Dedifferentiated amniotic fluid mesenchymal stem cell (primary cell): ENCODE data around the gene CALML3.

Experiments
- DNase-seq: peaks from one replicate; pipeline ENCODE4 v3.0.0-alpha.2; 2016; ENCODE audit errors: extremely low spot score

The CALML3 gene

DNA sequence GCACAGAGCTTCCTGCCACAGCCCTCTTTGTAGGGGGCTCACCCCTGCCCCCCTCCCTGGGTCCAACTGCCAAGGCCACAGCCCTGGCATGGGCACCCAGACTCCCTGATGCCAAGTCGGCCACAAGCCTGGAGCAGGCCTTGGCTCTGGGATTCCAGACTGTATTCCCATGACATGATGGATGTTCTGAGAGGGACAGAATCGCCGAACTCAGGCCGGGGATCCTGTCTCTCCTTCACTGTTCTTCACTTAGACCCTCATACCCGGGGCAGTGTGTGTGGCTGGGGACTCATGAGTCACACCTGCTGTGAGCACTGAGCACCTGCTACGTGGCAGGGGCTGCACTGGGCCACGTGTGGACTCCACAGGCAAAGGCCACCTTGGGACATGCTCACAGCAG, 33.3 kb upstream of the CALML3 start:
- DNase-seq = no peak

DNA sequence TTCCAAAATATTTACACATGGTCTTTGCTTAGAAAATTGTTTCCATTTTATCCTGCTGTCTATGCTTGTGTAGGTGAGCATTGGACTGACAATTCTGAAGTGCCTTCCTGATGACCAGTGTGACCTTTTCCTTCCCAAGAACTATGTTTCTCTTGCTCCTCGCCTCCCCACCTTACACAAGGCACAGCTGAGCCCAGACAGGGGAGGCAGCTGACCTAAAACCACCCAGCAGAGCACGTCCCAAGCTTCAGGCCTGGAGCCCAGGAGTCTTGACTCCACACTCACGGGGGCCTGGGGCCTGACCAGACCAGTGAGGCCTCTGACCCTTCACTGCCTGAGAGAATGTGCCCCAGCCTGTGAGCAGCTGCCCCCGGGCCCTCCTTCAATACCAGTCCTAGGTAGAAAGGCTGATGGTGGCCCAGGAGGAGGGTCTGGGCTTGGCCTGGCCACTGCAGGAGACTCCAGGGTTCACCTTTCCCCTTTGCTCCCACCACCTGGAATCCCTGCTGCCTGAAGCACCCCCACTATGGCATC, 32.4 kb upstream of the CALML3 start:
- no peak for DNase-seq

DNA sequence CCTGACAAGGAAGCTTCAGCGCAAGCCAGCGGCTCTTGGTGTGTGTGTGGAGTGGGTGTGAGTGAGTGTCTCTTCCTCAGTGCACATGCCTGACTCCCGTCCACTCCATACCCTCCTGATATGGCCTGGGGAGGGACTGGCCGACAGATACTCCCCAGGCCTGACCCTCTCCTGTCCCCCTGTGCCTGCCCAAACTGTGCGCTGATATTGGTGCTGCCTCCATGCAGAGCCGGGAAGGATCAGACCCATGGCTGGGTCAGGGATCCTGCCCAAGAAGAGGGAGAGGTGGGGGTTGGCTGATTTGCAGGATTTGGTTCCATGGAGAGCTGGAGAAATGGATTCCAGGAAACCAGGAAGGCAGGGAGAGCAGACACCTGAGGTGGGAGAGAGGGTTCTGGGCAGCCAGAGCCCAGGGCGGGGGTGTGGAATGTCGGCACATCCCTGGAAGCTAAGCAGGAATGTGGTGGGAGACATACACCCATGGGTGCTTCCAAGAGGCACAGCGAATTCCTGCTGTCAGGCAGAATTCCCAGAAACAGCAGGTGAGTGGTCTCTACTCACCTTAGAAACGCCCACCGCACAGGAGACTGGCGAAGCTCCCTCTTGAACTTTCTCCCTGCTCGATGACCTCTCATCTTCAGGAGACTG, 31.7 kb upstream of the CALML3 start:
- no peak for DNase-seq

DNA sequence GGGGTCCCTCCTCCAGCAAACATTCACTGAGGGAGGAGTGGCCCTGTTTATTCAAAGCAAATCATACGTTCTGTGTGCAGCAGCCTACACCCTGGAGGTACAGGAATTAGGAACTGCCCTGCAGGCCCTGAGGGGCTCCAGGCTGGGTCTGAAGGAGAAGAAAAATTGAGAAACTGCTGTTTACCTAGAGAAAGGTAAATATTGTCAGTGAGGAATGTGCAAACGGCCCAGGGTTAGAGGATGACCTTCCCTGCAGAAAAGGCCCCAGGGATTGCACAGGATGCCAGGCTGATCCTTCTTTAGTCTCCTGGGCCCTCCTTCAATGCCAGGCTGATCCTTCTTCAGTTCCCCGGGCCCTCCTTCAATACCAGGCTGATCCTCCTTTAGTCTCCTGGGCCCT, 31.1 kb upstream of the CALML3 start:
- DNase-seq = no peak

DNA sequence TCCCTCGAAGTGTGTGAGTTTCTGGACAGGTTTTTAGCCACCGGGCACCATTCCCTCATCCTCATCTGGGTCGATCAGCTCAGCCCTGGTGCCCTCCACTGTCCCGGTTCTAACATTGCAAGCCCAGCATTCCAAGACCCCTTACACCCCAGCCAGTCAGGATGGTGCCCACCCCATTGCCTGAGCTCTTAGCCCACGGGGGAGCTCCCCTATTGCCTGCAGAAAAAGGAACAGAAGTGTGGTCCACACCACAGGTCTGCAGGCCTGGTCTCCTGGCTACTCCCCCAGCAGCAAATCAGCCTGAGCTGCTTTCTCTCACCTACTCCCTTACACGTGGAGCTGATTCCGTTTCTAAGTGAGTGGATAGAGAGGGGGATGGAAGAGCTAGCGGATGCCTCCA, 30.1 kb upstream of the CALML3 start:
- DNase-seq = no peak

DNA sequence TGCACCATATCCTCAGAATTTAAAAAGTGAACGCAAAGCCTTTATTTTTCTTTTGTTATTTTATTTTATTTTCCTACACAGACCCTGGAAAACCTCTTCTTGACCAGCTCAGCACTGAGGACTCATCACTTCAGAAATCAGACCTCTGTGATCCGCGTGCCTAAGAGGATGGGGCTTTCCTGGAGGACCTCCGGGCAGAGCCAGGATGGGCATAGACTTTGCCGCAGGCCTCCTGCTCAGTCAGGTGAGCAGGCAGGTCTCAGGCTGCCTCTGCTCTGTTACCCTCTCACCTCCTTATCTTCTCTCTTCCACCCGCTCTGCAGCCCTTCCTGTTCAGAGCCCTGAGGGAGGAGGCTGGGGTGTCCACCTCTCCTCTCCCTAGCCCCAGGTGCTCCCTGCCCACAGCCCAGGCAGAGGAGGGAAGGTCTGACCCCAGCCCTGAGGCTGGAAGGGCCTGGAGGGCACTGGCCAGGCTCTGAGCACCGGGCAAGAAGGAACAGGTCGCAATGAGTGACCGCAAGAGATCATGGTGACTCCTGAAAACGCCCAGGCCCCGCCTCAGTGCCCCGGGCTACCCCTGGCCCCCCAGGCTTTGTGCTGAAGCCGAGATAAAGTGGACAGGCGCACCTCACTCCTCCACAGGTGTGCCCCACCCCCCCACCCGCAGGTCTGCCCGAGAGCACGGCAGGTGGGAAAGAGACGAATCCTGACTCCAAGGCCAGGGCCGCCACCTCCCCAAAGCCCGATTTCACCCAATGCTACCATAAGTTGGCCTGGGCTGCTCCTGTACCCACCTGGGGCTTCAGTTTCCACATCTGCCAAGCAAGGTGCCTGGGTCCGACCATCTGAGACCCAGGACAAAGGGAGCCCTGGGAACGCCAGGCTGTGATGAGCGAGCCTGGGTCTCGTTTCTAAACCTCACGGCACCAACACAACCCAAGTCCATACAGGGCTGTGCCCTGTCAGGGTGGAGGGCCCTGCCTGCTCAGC, 28.2 kb upstream of the CALML3 start:
- DNase-seq = no peak

DNA sequence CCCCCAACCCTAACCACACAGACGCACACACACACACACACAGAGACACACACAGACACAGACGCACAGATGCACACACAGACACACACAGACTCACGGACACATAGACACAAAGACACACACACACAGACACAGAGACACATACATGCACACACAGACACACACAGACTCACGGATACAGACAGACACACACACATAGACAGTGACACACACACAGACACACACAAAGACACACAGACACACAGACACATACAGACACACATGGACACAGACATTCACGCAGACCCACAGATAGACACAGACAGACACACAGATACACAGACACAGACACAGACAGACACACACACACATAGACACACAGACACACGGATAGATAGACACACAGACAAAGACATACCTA, 27.5 kb upstream of the CALML3 start:
- no peak for DNase-seq

DNA sequence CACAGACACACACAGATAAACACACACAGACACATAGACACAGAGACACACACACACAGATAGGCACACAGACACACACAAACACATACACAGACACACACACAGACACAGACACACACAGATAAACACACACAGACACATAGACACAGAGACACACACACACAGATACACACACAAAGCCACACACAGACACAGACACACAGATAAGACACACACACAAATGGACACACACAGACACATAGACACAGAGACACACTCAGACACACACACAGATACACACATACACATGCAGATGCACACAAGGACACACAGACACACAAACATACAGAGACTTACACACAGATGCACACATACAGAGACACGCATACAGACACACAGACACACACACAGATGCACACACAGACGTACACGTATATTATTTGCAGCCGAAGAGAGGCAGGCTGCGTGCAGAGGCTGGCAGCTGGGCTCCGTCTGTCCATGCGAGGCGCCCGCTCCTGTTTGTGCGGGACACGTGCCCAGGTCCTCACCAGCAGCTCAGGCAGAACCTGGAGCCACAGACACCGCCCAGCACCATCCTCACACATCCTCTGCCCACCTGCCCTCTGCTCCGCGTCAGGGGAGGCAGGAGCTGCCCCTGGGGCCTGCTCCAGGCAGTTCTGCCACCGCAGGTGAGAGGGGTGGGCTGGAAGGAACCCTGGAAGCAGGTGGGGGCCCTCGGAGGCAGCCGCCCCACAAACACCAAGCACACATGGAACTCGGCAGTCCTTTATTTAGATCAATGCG, 26.6 kb upstream of the CALML3 start:
- DNase-seq = no peak

DNA sequence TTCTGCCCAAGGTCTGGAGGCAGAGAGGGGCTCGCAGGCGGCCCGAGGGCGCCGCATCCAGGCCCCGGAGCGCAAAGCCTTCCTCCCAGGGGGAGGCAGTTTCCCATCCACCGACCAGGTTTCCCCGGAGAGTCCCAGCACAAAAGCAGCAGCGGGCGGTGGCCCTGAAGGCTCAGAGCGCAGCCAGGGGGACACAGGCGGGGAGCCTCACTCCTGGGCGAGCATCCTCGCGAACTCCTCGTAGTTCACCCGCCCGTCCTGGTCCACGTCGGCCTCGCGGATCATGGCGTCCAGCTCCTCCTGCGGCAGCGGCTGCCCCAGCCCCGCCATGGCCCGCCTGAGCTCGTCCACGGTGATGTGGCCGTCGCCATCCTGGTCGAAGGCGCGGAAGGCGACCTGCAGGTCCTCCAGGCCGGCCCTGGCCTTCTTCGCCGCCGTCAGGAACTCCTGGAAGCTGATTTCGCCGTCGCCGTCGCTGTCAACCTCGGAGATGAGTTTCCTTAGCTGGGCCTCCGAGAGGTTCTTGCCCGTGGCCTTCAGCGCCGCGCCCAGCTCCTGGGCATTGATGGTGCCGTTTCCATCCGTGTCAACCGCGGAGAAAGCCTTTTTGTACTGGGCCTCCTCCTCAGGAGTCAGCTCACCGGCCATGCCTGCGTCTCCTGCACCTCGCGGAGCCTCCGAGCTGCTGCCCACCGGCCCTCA, 25.8 kb upstream of the CALML3 start:
- no peak for DNase-seq

DNA sequence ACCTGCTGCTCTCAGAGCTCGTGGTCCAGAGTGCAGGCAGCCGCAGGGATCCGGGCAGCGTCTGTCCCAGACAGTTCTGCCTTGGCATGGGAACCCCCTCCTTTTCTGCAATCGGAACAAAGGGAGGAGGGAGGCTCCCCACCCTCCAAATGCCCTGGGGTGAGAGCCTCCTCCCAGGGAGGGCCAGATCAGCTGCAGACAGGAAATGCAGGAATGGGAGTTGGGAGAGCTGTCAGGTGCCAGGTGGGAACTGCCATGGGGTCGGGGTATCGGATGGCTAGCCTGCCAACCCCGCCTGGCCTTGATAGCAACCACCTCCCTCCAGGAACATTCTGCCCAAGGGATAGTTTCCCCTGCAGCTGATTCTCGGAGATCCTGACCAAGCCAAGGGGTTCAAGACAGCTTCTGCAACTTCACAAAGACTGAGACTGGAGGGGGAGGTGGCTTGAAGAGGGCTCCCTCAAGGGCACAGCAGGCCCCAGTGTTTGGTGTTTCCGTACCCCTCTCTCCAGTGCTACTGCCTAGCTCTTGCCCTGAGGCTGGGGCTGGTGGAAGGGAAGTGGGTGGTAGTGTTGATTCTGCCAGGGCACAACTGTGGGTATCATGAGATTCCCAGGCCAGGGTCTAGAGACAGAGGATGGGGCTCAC, 25.1 kb upstream of the CALML3 start, which contains the start of gene CALML5:
Gene CALML5 (minus strand): TSS at position 78 of the 648 bp plus-strand sequence. CDS start 132 bp downstream, outside the sequence.
- DNase-seq = no peak

DNA sequence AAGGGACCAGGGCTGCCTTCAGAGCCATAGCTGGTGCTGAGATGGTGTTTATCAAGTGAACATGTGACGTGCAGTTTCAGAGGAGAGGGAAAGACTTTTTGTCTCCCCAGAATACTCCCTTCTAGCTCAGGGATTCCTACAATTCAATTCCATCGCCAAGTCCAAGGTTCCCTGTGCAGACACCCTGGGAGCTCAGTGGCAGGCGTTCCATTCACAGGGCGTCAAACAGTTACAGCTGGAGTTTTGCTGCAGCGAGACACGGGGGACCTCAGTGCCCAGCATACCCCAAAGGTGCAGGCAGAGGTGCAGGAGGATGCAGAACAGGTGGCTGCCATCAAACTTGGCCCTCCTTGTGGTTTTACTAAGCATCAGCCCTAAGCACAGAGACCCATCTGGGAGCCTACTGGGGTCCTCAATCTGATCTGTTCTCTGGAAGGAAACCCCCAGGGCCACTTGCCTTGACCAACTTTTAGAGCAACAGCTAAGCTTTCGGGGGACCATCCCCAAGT, 24.5 kb upstream of the CALML3 start:
- no peak for DNase-seq

DNA sequence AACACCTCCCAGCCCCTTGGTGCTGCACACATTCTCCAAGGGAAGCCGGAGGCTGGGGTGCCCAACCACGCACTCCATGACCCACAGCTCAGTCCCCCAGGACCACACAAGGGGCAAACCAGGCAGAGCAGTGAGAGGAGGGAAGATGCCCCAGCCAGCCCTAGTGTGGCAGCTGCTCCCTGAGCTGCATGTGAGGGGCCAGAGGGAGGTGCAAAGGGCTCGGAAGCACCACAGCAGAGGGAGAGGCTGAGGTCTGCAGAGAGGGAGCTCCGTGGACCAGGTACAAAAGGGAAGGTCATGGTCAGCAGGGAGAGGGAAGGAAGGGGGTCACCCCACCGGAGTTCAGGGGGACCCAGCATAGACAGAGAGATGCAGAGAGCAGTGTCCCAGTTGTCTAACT, 23.9 kb upstream of the CALML3 start:
- no peak for DNase-seq

DNA sequence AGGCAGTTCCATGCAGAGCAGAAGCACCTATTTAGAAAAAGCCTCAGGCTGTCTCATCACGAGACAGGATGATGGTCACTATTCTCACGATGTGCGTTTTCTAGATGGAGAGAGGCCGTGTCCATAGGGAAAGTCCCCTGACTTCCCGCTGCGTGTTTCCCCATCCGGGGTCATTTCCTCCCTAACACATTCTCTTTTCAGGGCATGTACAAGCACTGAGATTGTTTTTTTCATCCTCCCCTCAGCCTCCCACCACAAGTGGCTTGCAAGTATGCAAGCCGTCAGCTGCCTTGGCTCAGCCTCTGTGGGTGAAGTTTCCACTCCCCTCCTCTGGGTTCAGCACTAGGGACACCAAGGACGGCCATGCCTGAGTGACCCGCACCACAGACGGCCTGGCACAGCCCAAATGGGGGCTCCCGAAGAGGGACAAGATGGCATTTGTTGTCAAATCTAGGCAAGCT, 22.7 kb upstream of the CALML3 start:
- no peak for DNase-seq

DNA sequence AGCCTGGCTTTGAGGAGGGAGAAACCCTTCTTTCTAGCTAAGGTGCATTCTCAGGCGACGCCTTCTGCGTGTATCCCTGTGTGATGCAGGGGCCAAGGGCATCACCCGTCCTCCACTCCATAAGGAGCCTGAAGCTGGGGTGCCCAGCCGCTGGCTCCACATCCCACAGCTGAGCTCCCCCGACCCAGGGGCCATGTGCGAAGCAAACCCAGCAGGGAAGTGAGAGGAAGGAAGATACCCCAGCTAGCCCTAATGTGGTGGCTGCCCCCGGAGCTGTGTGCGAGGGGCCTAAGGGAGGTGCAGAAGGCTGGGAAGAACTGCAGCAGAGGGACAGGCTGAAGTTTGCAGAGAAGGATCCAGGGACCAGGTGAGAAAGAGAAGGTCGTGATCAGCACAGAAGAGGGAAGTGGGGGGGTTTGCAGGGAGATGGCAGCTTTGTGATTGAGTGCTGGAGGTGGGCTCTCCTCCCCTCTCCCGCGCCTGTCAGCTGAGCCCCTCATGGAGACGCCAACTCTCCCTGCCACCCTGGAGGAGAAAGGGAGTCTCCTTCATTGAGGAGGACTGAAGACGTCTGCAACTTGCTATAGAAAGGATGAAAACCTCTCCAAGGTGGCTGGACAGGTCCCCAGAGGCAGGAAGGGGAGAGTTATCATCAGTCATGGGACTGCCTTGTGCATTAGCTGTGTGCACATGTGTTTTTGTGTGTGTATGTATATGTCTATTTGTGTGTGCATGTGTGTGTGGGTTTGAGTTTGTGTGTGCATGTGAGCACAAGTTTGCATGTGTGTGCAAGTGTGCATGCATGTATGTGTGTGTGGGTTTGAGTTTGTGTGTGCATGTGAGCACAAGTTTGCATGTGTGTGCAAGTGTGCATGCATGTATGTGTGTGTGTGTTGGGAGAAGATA, 21.9 kb upstream of the CALML3 start:
- no peak for DNase-seq

DNA sequence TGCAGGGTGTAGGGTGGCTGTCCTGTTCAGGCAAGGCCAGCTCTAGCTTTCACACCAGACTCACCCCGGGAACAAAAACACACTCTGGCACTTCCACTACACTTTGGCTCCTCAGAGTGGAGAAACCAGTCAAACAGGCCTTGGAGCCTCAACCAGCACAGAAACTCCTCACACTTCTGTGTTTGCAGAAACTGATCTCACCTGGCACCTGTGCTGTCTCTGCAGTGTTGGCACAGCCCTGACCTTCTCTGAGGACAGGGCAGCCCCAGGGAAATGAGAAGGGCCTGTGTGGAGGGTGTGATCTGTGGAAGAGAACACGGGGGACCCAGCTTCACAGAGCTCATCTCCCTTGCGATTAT, 21.3 kb upstream of the CALML3 start:
- no peak for DNase-seq

DNA sequence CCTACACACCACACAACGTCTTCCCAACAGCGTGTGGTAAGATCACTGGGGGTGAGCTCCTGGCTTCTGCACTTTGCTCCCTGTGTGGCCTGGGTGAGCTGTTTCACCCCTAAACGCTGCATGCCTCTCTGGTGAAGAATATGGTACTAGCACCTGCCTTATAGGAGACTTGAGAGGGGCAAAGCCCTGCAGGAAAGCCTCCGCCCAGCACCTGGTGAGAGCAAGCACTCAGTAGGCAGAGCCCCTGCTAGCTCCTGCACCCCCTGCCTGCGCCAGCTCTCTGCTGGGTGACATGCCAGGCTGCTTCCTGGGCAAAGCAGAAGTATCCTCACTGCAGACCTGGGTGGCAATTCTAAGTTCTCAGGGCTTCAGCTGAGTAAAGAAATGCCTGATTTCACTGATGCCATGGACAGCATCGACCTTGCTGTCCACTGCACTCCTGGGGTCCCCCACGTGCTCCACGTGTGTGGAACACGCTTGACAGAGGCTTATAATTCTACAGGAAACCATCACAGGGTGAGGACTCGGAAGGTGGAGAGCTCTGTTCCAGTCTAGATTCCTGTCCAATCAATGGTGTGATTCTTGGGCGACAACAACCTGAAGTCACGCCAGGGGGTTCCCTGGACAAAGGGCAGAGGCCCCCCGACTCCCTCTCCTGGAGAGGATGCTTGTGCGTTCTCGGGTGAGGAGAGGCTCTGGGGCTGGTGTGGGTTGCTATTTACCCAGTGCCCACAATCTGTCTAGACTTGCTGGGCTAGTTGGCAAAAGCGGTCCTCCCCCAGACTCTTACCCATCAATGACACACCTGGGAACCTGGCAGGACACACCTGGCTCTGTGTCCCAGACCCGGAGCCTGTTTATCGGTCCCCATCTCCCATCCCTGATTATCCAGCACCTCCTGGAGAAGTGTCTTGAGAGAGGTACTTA, 20.4 kb upstream of the CALML3 start:
- DNase-seq = no peak

DNA sequence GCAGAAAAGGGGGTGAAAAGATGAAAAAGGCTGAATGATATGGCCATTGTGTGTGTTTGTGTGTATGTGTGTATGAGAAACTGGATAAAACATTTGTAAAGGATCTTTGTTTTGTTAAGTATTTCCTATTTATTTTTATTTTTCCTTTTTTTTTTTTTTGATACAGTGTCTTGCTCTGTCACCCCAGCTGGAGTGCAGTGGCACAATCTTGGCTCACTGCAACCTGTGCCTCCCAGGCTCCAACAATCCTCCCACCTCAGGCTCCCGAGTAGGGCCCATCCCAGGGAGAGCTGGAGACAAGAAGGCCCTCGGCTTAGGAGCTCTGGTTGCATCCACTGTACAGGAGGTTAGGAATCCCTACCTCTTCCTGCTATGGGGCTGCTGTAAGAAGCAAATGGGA, 18.5 kb upstream of the CALML3 start:
- DNase-seq = no peak
